A549 (cell line): ENCODE results near the gene NARS2. TPM values are rescaled to one million over a fixed set of nuclear protein-coding genes. Genes with fewer than 3 reads are reported as not detected.

Experiments used
- ATAC-seq, 2 experiments: fragments of 200-7000 bp in 1 of 2; fragments of >200 bp in 1 of 2; cut with Nextera tagmentation in 1 of 2; cut with Tn5 transposase in 1 of 2; 3 replicates each; pipeline versions ENCODE4 v1.8.0 to v1.9.1; 2018 to 2020; ENCODE audit warnings: mild to moderate bottlenecking in 1 of 2, moderate library complexity in 1 of 2
- CTCF ChIA-PET: fragments of 300-600 bp; sonication (Branson Sonifier 250); formaldehyde crosslinking; extraction: SDS; loops from one replicate; lab custom pipeline; 2021; ENCODE audit warnings: antibody characterized with exemption, inconsistent platforms; lab: Yijun Ruan, JAX
- POLR2A ChIA-PET: fragments of 350-600 bp; formaldehyde crosslinking; extraction: SDS; loops from one replicate; lab custom pipeline; 2021; ENCODE audit warnings: antibody characterized with exemption, inconsistent platforms; lab: Yijun Ruan, JAX
- DNase-seq, 2 experiments: peaks; one replicate each; pipeline versions ENCODE4 v3.0.0 to v3.0.0-alpha.2; 2011 to 2016; ENCODE audit warnings: low read depth in 1 of 2, low spot score in 1 of 2
- FAIRE-seq: peaks from 2 replicates; lab custom pipeline; 2011; peaks lifted over from hg19 to GRCh38; lab: Jason Lieb, UNC
- H3K27ac ChIP-seq, 2 experiments: fragments of >200 bp; sonication (Bioruptor Twin); formaldehyde crosslinking; 3 replicates each; pipeline ENCODE4 v1.5.1; 2016 to 2017
- H3K4me1 ChIP-seq: fragments of >200 bp; sonication (Bioruptor Twin); formaldehyde crosslinking; 3 replicates; pipeline ENCODE4 v1.6.1; 2016
- H3K4me2 ChIP-seq: fragments of >200 bp; sonication (Bioruptor Twin); formaldehyde crosslinking; 3 replicates; pipeline ENCODE4 v1.6.1; 2016
- H3K4me3 ChIP-seq: fragments of >200 bp; sonication (Bioruptor Twin); formaldehyde crosslinking; 3 replicates; pipeline ENCODE4 v1.5.1; 2016
- H3K9me3 ChIP-seq: fragments of >200 bp; sonication (Bioruptor Twin); formaldehyde crosslinking; 3 replicates; pipeline ENCODE4 v1.6.1; 2016
- BHLHE40 ChIP-seq: IDR thresholded peaks from 2 replicates; pipeline ENCODE4 v1.6.1; 2012; ENCODE audit warnings: low read depth, low read length, inconsistent platforms
- CBX2 ChIP-seq: fragments of 200-600 bp; sonication (generic); IDR thresholded peaks from 2 replicates; pipeline ENCODE4 v1.6.1; 2016; ENCODE audit warnings: low read depth, mild to moderate bottlenecking, borderline replicate concordance
- CBX8 ChIP-seq: fragments of 200-600 bp; sonication (generic); IDR thresholded peaks from 2 replicates; pipeline ENCODE4 v1.6.1; 2016
- CEBPB ChIP-seq, 2 experiments: fragments of >200 bp in 1 of 2; sonication (Bioruptor Twin) in 1 of 2; formaldehyde crosslinking in 1 of 2; IDR thresholded peaks; 2 replicates each; pipeline ENCODE4 v1.6.1; 2012 to 2016
- CHD2 ChIP-seq: fragments of 150-350 bp; IDR thresholded peaks from 2 replicates; pipeline ENCODE4 v1.6.1; 2014; ENCODE audit warnings: low read length; ENCODE audit not compliant: partially characterized antibody
- EHMT2 ChIP-seq: fragments of 200-600 bp; sonication (generic); IDR thresholded peaks from 2 replicates; pipeline ENCODE4 v1.6.1; 2016; ENCODE audit warnings: antibody characterized with exemption, low read depth, mild to moderate bottlenecking, moderate library complexity
- EP300 ChIP-seq, 2 experiments: fragments of >200 bp; sonication (Bioruptor Twin); formaldehyde crosslinking; IDR thresholded peaks; 2 replicates in 1 of 2; 3 replicates in 1 of 2; pipeline ENCODE4 v1.6.1; 2016 to 2017
- FOSL2 ChIP-seq, 2 experiments: fragments of 450-650 bp in 1 of 2; fragments of >200 bp in 1 of 2; sonication (Bioruptor Twin) in 1 of 2; formaldehyde crosslinking; IDR thresholded peaks; 2 replicates each; pipeline versions ENCODE4 v1.5.0 to v1.6.1; 2016 to 2020; ENCODE audit warnings: mild to moderate bottlenecking in 1 of 2, moderate library complexity in 1 of 2
- GATA3 ChIP-seq: IDR thresholded peaks from 2 replicates; pipeline ENCODE4 v1.6.1; 2012; ENCODE audit warnings: borderline replicate concordance
- HDAC2 ChIP-seq: fragments of 200-600 bp; sonication (generic); IDR thresholded peaks from 2 replicates; pipeline ENCODE4 v1.6.1; 2016
- KDM1A ChIP-seq: fragments of 200-600 bp; sonication (generic); IDR thresholded peaks from 2 replicates; pipeline ENCODE4 v1.6.1; 2016; ENCODE audit warnings: low read depth, mild to moderate bottlenecking
- KDM5A ChIP-seq: fragments of 200-600 bp; sonication (generic); IDR thresholded peaks from 2 replicates; pipeline ENCODE4 v1.6.1; 2016; ENCODE audit warnings: antibody characterized with exemption, mild to moderate bottlenecking
- NFE2L2 ChIP-seq: fragments of 150-350 bp; conservative IDR thresholded peaks from 2 replicates; pipeline ENCODE4 v1.6.1; 2014; ENCODE audit warnings: low read length
- NPAS2 ChIP-seq: fragments of 250-450 bp; sonication (Bioruptor Pico); IDR thresholded peaks from 2 replicates; pipeline ENCODE4 v1.8.0; 2022; ENCODE audit warnings: mild to moderate bottlenecking, moderate library complexity, borderline replicate concordance
- PBX3 ChIP-seq: IDR thresholded peaks from 2 replicates; pipeline ENCODE4 v1.6.1; 2012
- RAD21 ChIP-seq, 2 experiments: fragments of >200 bp in 1 of 2; sonication (Bioruptor Twin) in 1 of 2; formaldehyde crosslinking in 1 of 2; IDR thresholded peaks in 1 of 2; conservative IDR thresholded peaks in 1 of 2; 2 replicates in 1 of 2; 3 replicates in 1 of 2; pipeline ENCODE4 v1.6.1; 2012 to 2018; ENCODE audit warnings: inconsistent platforms in 1 of 2
- RARB ChIP-seq: fragments of 250-450 bp; sonication (Bioruptor Pico); IDR thresholded peaks from 2 replicates; pipeline ENCODE4 v1.8.0; 2021; ENCODE audit warnings: mild to moderate bottlenecking, moderate library complexity
- RNF2 ChIP-seq: fragments of 200-600 bp; sonication (generic); IDR thresholded peaks from 2 replicates; pipeline ENCODE4 v1.6.1; 2016; ENCODE audit warnings: low read depth, mild to moderate bottlenecking, antibody characterized with exemption, moderate library complexity, borderline replicate concordance
- ZFP36 ChIP-seq: fragments of 450-650 bp; IDR thresholded peaks from 2 replicates; pipeline ENCODE4 v1.6.1; 2014; ENCODE audit warnings: borderline replicate concordance; ENCODE audit not compliant: partially characterized antibody
- ZNF302 ChIP-seq: fragments of 250-450 bp; sonication (Bioruptor Pico); IDR thresholded peaks from 2 replicates; pipeline ENCODE4 v1.9.0; 2021; ENCODE audit warnings: inconsistent platforms, mild to moderate bottlenecking, moderate library complexity
- ZSCAN20 ChIP-seq: fragments of 250-450 bp; sonication (Bioruptor Pico); IDR thresholded peaks from 2 replicates; pipeline ENCODE4 v1.8.0; 2022; ENCODE audit warnings: mild to moderate bottlenecking, moderate library complexity
- WGBS: methylation state at CpG from one replicate; pipeline ENCODE4 v1.1.6; 2017; ENCODE audit errors: missing lambda C conversion rate; 5-methylcytosine and 5-hydroxymethylcytosine counted together
- polyA plus RNA-seq, 4 experiments: library from polyadenylated mRNA; depleted of rRNA in 3 of 4; stranded (reverse); fragments of >200 nt; fragmentation: RNase III in 1 of 4; extraction: RNeasy Plus Mini Kit Qiagen cat#74134 plus additional on column Dnase treatment in 1 of 4; gene quantifications; 2 replicates in 3 of 4; 3 replicates in 1 of 4; pipeline ENCODE4 v1.2.3, GENCODE V29; 2011 to 2017
- TF ChIP-seq, protein P1 (sequence below): fragments of >200 bp; sonication (Bioruptor Twin); formaldehyde crosslinking; IDR thresholded peaks from 3 replicates; pipeline ENCODE4 v1.5.1; 2016
- TF ChIP-seq, protein P2 (sequence below): IDR thresholded peaks from 2 replicates; pipeline ENCODE4 v1.6.1; 2012
- TF ChIP-seq, protein P3 (sequence below): fragments of 150-350 bp; IDR thresholded peaks from 2 replicates; pipeline ENCODE4 v1.6.1; 2014; ENCODE audit warnings: low read depth, mild to moderate bottlenecking, low read length

NARS2 gene
- polyA plus RNA-seq, 2 of the 4 experiments (the other 2 are of a cell fraction) = 29.7 to 57.7 TPM

DNA sequence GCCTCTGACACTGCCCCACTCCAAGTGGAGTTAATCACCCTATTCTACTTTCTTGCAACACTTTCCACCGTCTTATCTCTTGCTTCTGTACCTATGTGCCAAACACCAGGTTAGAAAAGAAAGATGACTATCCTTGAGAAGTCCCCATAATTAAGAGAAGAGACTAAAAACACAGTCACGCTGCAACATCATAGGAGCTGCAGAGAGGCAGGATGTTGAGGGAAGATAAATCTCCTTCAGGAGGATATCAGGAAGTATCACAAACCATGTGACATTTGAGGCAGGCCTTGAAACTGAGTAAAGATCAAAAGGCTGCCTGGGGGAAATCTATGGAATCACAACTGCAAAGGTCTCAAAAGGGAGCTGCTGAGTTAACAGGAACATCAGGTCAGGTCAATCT, 181.8 kb downstream of the NARS2 start:
- Histone ChIP-seq H3K27ac (no peak overlapping the region), H3K4me3 (no peak overlapping the region), H3K4me1 (no peaks in the 10 kb centered on the region), H3K4me2 (no peak overlapping the region), H3K9me3 (no peaks in the 10 kb centered on the region)
- ChIA-PET CTCF (no interaction called here), POLR2A (no interaction called here)
- TF ChIP-seq ZSCAN20 (CRISPR knock-in tag) (no peak), KDM1A (no peak), HDAC2 (no peak), EP300 (IDR thresholded peaks at IDR 0.05) (no peak), KDM5A (no peak)
- TF ChIP-seq, protein P1, sequence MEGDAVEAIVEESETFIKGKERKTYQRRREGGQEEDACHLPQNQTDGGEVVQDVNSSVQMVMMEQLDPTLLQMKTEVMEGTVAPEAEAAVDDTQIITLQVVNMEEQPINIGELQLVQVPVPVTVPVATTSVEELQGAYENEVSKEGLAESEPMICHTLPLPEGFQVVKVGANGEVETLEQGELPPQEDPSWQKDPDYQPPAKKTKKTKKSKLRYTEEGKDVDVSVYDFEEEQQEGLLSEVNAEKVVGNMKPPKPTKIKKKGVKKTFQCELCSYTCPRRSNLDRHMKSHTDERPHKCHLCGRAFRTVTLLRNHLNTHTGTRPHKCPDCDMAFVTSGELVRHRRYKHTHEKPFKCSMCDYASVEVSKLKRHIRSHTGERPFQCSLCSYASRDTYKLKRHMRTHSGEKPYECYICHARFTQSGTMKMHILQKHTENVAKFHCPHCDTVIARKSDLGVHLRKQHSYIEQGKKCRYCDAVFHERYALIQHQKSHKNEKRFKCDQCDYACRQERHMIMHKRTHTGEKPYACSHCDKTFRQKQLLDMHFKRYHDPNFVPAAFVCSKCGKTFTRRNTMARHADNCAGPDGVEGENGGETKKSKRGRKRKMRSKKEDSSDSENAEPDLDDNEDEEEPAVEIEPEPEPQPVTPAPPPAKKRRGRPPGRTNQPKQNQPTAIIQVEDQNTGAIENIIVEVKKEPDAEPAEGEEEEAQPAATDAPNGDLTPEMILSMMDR = no peak
- TF ChIP-seq, protein P2, sequence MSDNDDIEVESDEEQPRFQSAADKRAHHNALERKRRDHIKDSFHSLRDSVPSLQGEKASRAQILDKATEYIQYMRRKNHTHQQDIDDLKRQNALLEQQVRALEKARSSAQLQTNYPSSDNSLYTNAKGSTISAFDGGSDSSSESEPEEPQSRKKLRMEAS = no peak
- no peak for ATAC-seq
- no peak for DNase-seq
- no peak for FAIRE-seq
- WGBS = 82% methylated on average over 2 of the region's 2 CpGs

GRCh38 chr11:78391424-78391823, 183.2 kb downstream of the NARS2 start:
- no peak for TF ChIP-seq BHLHE40
- no peak for TF ChIP-seq ZNF302 (CRISPR knock-in tag)
- TF ChIP-seq, protein P3, sequence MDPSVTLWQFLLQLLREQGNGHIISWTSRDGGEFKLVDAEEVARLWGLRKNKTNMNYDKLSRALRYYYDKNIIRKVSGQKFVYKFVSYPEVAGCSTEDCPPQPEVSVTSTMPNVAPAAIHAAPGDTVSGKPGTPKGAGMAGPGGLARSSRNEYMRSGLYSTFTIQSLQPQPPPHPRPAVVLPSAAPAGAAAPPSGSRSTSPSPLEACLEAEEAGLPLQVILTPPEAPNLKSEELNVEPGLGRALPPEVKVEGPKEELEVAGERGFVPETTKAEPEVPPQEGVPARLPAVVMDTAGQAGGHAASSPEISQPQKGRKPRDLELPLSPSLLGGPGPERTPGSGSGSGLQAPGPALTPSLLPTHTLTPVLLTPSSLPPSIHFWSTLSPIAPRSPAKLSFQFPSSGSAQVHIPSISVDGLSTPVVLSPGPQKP = no peak
- no peak for TF ChIP-seq CHD2
- no peak for TF ChIP-seq PBX3
- no peak for TF ChIP-seq ZSCAN20 (CRISPR knock-in tag)
- TF ChIP-seq CEBPB (IDR thresholded peaks at IDR 0.05) = no peak
- TF ChIP-seq EP300 (IDR thresholded peaks at IDR 0.05) = no peak
- no peak for TF ChIP-seq ZFP36
- TF ChIP-seq RAD21 (conservative IDR thresholded peaks at IDR 0.05 in 1 of 2, IDR thresholded peaks at IDR 0.05 in 1 of 2) = no peak
- TF ChIP-seq NFE2L2 = no peak
- no peak for TF ChIP-seq CBX2
- Histone ChIP-seq H3K27ac (no peak overlapping the region), H3K4me1 (no peaks in the 10 kb centered on the region), H3K4me2 (no peak overlapping the region), H3K9me3 (no peaks in the 10 kb centered on the region), H3K4me3 (no peak overlapping the region)
- POLR2A ChIA-PET = no interaction called here
- DNase-seq = no peak
- no CpG with 5 or more reads among the region's 1 CpG for WGBS
- CTCF ChIA-PET = no interaction called here
- no peak for FAIRE-seq
- no peak for ATAC-seq

DNA sequence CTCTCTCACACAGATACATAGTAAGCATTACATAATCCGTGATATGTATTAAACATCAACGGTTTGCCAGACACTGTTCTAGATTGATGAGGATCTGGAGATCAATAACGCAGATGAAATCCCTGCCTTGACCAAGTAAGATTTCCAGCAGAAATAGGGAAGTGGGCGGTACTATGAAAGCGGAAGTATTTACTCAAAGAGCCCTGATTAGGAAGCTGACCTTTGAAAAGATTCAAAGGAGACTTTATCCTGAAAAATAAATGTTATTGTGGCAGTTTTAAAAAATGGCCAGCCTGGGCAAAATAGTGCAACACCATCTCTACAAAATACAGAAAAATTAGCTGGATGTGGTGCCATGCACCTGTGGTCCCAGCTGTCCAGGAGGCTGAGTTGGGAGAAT, 183.9 kb downstream of the NARS2 start:
- TF ChIP-seq FOSL2 (IDR thresholded peaks at IDR 0.05) = no peak
- TF ChIP-seq FOSL2 (CRISPR knock-in tag; IDR thresholded peaks at IDR 0.05) = no peak
- TF ChIP-seq EHMT2 = no peak
- TF ChIP-seq RNF2 = no peak
- TF ChIP-seq CBX8 = no peak
- TF ChIP-seq, protein P3 = no peak
- no peak for TF ChIP-seq GATA3
- TF ChIP-seq NPAS2 = no peak
- TF ChIP-seq CBX2 = no peak
- TF ChIP-seq RARB (CRISPR knock-in tag) = no peak
- no peak for TF ChIP-seq HDAC2
- Histone ChIP-seq H3K4me3 (no peak overlapping the region), H3K4me1 (no peaks in the 10 kb centered on the region), H3K27ac (no peak overlapping the region), H3K9me3 (no peaks in the 10 kb centered on the region), H3K4me2 (no peak overlapping the region)
- ATAC-seq (no peak), DNase-seq (no peak), FAIRE-seq (no peak)
- WGBS = 83% methylated on average over 5 of the region's 5 CpGs
- CTCF ChIA-PET = interaction anchor here (0.6 to 1.5 kb wide), 2 partner anchors 8 to 83 kb away, joined by 3 read pairs; no protein-coding TSS in a partner anchor
- POLR2A ChIA-PET = no interaction called here
